Measurements from ENCODE around the gene CCDC158. TPM values are rescaled to one million over a fixed set of nuclear protein-coding genes. Genes with fewer than 3 reads are reported as not detected.

CCDC158 gene
- polyA plus RNA-seq, 3 donors: not detected

DNA sequence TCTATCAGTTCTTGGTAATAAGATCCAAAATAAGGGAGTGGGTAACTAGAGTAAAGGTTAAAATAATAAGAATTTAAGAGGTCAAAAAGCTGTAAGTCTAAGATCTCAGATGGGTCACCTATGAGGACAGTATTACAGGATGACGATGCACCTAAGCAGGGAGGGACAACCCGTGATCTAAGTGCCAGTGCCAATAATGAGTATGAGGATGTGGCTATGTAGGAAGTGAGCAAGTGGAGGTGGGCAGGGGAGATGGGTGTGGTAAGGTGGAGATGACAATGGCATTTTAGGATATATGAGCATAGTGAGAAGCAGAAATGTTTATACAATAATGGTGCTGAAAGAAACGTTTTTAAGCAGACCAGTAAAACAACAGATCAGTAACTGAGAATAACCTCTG lies 19.3 kb downstream of the CCDC158 start:
- Histone ChIP-seq H3K4me3 (replicated peaks in 1 of 3; ENCODE audit: low read depth in 2 of 3, low read length in 3 of 3) (no peak overlapping the region), H2AFZ (ENCODE audit: insufficient read depth, low read depth, low read length, poor library complexity, severe bottlenecking) (no peak overlapping the region), H3K79me2 (ENCODE audit: insufficient read depth, low read length) (no peaks in the 10 kb centered on the region), H3K4me1 (ENCODE audit: control insufficient read depth in 1 of 2, insufficient read depth in 2 of 2, low read length in 2 of 2) (no peaks in the 10 kb centered on the region), H4K20me1 (ENCODE audit: insufficient read depth, low read length) (no peaks in the 10 kb centered on the region), H3K9me3 (replicated peaks in 1 of 2; ENCODE audit: control insufficient read depth in 1 of 2, insufficient read depth in 1 of 2, low read length in 2 of 2) (no peaks in the 10 kb centered on the region), H3K27me3 (ENCODE audit: control insufficient read depth in 2 of 2, insufficient read depth in 2 of 2, low read length in 2 of 2) (no peaks in the 10 kb centered on the region), H3K36me3 (replicated peaks in 1 of 2; ENCODE audit: control insufficient read depth in 1 of 2, insufficient read depth in 2 of 2, low read length in 2 of 2) (no peaks in the 10 kb centered on the region), H3K27ac (ENCODE audit: low read depth in 1 of 2, low read length in 2 of 2) (no peak overlapping the region), H3K4me2 (replicated peaks; ENCODE audit: extremely low read depth, low read length, poor library complexity, severe bottlenecking) (no peak overlapping the region), H3K9ac (ENCODE audit: insufficient read depth, low read length, poor library complexity, severe bottlenecking) (no peak overlapping the region)
- WGBS (ENCODE audit: insufficient coverage): 85% methylated on average over 2 of the region's 3 CpGs
- Mint-ChIP-seq H3K36me3 (peaks cover 0 to 3% of the 10 kb centered on the region in 2 donors), H3K27ac (peak overlapping the region in 1 of 7 donors; percentile 0), H3K9me3 (peaks cover 0 to 5% (median 0%) of the 10 kb centered on the region in 7 donors), H3K27me3 (ENCODE audit: low read depth in 3 of 3) (peaks cover 5 to 7% (median 6%) of the 10 kb centered on the region in 3 donors), H3K4me3 (no peak overlapping the region), H3K4me1 (no peaks in the 10 kb centered on the region)
- DNase-seq: no peak
- TF ChIP-seq, protein P1, sequence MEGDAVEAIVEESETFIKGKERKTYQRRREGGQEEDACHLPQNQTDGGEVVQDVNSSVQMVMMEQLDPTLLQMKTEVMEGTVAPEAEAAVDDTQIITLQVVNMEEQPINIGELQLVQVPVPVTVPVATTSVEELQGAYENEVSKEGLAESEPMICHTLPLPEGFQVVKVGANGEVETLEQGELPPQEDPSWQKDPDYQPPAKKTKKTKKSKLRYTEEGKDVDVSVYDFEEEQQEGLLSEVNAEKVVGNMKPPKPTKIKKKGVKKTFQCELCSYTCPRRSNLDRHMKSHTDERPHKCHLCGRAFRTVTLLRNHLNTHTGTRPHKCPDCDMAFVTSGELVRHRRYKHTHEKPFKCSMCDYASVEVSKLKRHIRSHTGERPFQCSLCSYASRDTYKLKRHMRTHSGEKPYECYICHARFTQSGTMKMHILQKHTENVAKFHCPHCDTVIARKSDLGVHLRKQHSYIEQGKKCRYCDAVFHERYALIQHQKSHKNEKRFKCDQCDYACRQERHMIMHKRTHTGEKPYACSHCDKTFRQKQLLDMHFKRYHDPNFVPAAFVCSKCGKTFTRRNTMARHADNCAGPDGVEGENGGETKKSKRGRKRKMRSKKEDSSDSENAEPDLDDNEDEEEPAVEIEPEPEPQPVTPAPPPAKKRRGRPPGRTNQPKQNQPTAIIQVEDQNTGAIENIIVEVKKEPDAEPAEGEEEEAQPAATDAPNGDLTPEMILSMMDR (IDR thresholded peaks at IDR 0.05): no peak
- intact Hi-C loops (cut with micrococcal nuclease): no loop called here

DNA sequence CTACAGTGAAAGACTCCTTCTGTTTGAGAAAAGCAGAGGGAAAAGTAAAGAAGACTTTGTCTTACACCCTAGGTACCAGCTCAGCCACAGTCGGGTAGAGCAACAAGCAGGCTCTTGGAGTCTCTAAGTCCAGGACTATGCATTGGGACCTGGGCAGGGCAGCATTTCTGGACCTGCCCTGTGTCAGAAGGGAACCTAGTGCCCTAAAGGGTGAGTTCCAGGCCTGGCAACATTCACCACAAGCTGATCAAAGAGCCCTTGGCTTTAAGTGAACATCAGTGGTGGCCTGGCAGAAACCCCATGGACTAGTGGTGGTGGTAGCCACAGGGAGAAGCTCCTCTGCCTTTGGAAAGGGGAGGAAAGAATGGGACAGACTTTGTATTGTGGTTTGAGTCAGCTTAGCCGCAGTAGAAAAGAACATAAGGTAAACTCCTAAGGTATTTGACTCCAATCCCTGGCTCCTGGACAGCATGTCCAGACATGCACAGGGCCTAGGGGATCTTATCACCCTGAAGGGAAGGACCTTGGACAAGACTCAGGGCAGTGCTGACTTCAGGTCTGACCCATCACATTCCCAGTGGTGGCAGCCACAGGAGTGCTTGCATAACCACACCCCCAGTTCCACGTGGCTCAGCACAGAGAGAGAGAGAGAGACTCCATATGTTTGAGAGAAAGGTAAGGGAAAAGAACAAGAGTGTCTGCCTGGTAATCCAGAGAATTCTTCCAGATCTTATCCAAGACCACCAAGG lies 32.6 kb downstream of the CCDC158 start:
- peaks cover 0 to 5% of the 10 kb centered on the region in 2 donors for H3K9me3 ChIP-seq (replicated peaks in 1 of 2; ENCODE audit: control insufficient read depth in 1 of 2, insufficient read depth in 1 of 2, low read length in 2 of 2)
- intact Hi-C loops (cut with micrococcal nuclease): no loop called here
- H2AFZ ChIP-seq (ENCODE audit: insufficient read depth, low read depth, low read length, poor library complexity, severe bottlenecking): no peak overlapping the region
- WGBS (ENCODE audit: insufficient coverage): 100% methylated on average over 2 of the region's 3 CpGs
- Mint-ChIP-seq H3K9me3 (peaks cover 11 to 19% (median 14%) of the 10 kb centered on the region in 7 donors), H3K36me3 (no peaks in the 10 kb centered on the region), H3K27me3 (ENCODE audit: low read depth in 3 of 3) (peaks cover 0 to 6% (median 2%) of the 10 kb centered on the region in 3 donors), H3K4me3 (no peak overlapping the region), H3K4me1 (peaks cover 21% of the 10 kb centered on the region), H3K27ac (peak overlapping the region in 1 of 7 donors; percentile 73)
- no peak overlapping the region for H3K9ac ChIP-seq (ENCODE audit: insufficient read depth, low read length, poor library complexity, severe bottlenecking)
- H3K27me3 ChIP-seq (ENCODE audit: control insufficient read depth in 2 of 2, insufficient read depth in 2 of 2, low read length in 2 of 2): no peaks in the 10 kb centered on the region
- H3K4me2 ChIP-seq (replicated peaks; ENCODE audit: extremely low read depth, low read length, poor library complexity, severe bottlenecking): no peak overlapping the region
- H3K79me2 ChIP-seq (ENCODE audit: insufficient read depth, low read length): no peaks in the 10 kb centered on the region
- no peaks in the 10 kb centered on the region for H4K20me1 ChIP-seq (ENCODE audit: insufficient read depth, low read length)
- H3K36me3 ChIP-seq (replicated peaks in 1 of 2; ENCODE audit: control insufficient read depth in 1 of 2, insufficient read depth in 2 of 2, low read length in 2 of 2): no peaks in the 10 kb centered on the region
- H3K4me3 ChIP-seq (replicated peaks in 1 of 3; ENCODE audit: low read depth in 2 of 3, low read length in 3 of 3): no peak overlapping the region
- TF ChIP-seq, protein P1 (IDR thresholded peaks at IDR 0.05): no peak
- no peak for DNase-seq
- H3K27ac ChIP-seq (ENCODE audit: low read depth in 1 of 2, low read length in 2 of 2): no peak overlapping the region
- H3K4me1 ChIP-seq (ENCODE audit: control insufficient read depth in 1 of 2, insufficient read depth in 2 of 2, low read length in 2 of 2): peaks cover 8 to 10% of the 10 kb centered on the region in 2 donors
